Epithelial cell of proximal tubule (primary cell): ENCODE measurements around the gene KCNMB4. TPM values are rescaled to one million over a fixed set of nuclear protein-coding genes. Genes with fewer than 3 reads are reported as not detected.

Experiments used
- DNase-seq: peaks from one replicate; pipeline ENCODE4 v3.0.0-alpha.2; 2011; ENCODE audit warnings: low read depth
- H3K4me3 ChIP-seq: 2 replicates; pipeline ENCODE4 v1.5.1; 2011; ENCODE audit warnings: low read depth, mild to moderate bottlenecking, low read length
- CTCF ChIP-seq: conservative IDR thresholded peaks from 2 replicates; pipeline ENCODE4 v1.5.1; 2012; ENCODE audit warnings: low read depth, mild to moderate bottlenecking, low read length
- total RNA-seq: library from RNA; depleted of rRNA; stranded (reverse); fragments of >200 nt; gene quantifications from 2 replicates; pipeline ENCODE4 v1.2.3, GENCODE V29; 2015

KCNMB4 gene
- total RNA-seq, 1 donor from 2014 or later, result 0.98 TPM

DNA sequence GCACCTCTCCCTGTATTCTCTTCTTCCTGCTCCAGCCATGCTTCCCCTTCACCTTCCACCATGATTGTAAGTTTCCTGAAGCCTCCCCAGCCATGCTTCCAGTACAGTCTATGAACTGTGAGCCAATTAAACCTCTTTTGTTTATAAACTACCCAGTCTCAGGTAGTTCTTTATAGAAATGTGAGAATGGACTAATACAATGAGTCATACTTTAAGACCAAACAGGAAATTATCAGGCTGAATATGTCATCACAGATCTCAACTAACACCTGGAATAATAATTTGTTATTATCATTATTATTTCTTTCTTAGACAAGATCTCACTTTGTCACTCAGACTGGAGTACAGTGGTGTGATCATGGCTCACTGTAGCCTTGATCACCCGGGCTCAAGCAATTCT lies 85.4 kb downstream of the KCNMB4 start:
- no peak for DNase-seq
- TF ChIP-seq CTCF, result no peak
- no peak overlapping the region for H3K4me3 ChIP-seq

- no peak for TF ChIP-seq CTCF
- H3K4me3 ChIP-seq, result no peak overlapping the region
- DNase-seq, result no peak
Observed at GRCh38 chr12:70456953-70457352, 90.9 kb downstream of the KCNMB4 start.

DNA sequence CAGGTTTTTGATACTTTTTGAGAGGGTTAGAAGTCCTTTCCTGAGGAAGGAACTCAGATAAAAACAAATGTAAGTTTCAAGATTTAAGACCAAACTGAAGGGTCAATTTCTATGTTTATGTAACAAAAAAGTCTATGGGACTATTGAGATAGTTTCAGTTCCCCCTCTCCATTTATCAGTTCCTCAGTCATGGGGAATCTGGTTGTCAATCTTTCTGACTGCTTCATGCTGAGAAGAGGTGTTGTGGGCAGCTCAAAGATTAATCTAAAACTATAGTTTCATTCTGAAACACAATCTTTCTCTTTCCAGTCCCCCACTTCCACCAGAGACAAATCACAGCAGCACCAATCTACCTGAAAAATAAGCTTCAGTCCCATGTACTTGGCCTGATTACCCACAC lies 93.7 kb downstream of the KCNMB4 start:
- no peak overlapping the region for H3K4me3 ChIP-seq
- no peak for DNase-seq
- TF ChIP-seq CTCF, result no peak

- TF ChIP-seq CTCF, result no peak
- no peak for DNase-seq
- no peak overlapping the region for H3K4me3 ChIP-seq
Observed at GRCh38 chr12:70463997-70464396, 97.9 kb downstream of the KCNMB4 start.

DNA sequence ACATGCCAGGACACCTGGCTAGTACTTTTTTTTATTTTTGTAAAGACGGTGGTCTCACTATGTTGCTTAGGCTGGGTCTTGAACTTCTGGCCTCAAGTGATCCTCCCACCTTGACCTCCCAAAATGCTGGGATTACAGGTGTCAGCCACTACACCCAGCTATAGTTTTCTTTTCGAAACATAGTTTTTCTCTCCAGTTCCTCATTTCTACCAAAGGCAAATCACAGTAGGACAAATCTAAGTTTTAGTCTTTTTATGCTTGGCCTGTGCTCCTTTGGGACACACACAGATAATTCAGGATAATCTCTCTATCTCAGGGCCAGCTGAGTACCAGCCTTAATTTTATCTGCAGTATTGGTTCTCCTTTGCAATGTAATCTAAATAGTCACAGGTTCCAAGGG lies 100.7 kb downstream of the KCNMB4 start:
- DNase-seq, result no peak
- H3K4me3 ChIP-seq, result no peak overlapping the region
- TF ChIP-seq CTCF, result no peak

GRCh38 chr12:70467476-70467875 lies 101.4 kb downstream of the KCNMB4 start:
- no peak overlapping the region for H3K4me3 ChIP-seq
- DNase-seq, result no peak
- no peak for TF ChIP-seq CTCF

GRCh38 chr12:70467918-70468733 lies 102.0 kb downstream of the KCNMB4 start:
- no peak for TF ChIP-seq CTCF
- DNase-seq, result no peak
- no peak overlapping the region for H3K4me3 ChIP-seq
